OCI-LY7 (cell line): ENCODE results near the gene OGFOD3.

Source experiments
- EZH2phosphoT487 ChIP-seq: fragments of 200-600 bp; sonication (generic); IDR thresholded peaks from 2 replicates; pipeline ENCODE4 v1.6.1; 2018; ENCODE audit warnings: low read depth, borderline replicate concordance, mild to moderate bottlenecking, mixed run types, antibody characterized with exemption, low read length, moderate library complexity, mixed read lengths
- TF ChIP-seq, protein P1 (sequence below): fragments of 200-600 bp; sonication (generic); conservative IDR thresholded peaks from 2 replicates; pipeline ENCODE4 v1.5.1; 2014; ENCODE audit warnings: mild to moderate bottlenecking, antibody characterized with exemption, low read length, moderate library complexity, mixed read lengths

DNA sequence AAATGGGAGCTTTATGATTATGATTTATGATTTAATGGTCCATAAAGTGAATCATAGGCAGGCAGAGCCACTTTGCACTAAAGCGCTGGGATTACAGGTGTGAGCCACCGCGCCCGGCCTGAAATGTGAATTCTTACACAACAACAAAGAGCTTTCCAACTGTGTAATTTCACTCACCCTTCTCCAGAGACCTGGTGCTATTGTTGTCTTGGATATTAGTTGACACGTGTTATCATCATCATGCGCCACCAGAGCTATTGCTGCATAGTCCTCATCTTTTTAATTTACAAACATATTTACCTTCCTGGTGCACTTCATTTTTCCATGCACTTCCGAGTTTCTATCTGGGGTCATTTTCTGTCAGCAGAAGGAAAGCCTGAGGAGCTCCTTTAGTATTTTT, 51.6 kb downstream of the OGFOD3 start:
- TF ChIP-seq, protein P1, sequence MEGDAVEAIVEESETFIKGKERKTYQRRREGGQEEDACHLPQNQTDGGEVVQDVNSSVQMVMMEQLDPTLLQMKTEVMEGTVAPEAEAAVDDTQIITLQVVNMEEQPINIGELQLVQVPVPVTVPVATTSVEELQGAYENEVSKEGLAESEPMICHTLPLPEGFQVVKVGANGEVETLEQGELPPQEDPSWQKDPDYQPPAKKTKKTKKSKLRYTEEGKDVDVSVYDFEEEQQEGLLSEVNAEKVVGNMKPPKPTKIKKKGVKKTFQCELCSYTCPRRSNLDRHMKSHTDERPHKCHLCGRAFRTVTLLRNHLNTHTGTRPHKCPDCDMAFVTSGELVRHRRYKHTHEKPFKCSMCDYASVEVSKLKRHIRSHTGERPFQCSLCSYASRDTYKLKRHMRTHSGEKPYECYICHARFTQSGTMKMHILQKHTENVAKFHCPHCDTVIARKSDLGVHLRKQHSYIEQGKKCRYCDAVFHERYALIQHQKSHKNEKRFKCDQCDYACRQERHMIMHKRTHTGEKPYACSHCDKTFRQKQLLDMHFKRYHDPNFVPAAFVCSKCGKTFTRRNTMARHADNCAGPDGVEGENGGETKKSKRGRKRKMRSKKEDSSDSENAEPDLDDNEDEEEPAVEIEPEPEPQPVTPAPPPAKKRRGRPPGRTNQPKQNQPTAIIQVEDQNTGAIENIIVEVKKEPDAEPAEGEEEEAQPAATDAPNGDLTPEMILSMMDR, result no peak
- no peak for TF ChIP-seq EZH2phosphoT487
